Measurements from ENCODE around the gene CDH23.

The CDH23 gene

GRCh38 chr10:71442859-71443570, 46.3 kb downstream of the CDH23 start:
- no peak for DNase-seq

DNA sequence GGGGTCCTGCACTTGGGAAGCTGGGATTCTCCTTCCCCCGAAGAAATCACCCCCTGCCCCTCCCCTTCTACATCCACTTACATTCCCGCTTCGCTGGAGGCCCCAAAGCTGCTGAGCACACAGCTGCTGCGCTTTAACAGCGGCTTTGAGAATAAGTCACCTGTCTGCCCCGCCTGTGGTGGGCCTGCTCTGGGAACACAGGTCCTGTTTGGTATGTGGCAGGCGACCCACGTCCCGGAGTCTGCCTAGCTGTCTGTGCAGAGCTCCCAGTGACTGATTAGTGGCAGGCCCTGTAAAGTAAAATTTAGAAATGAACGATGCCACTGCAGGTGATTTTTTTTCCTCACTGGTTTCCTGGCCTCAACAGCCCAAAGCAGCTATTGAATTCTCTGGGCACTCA, 47.0 kb downstream of the CDH23 start:
- DNase-seq, result no peak

- no peak for DNase-seq
Measured at GRCh38 chr10:71444284-71445054, 47.7 kb downstream of the CDH23 start.

DNA sequence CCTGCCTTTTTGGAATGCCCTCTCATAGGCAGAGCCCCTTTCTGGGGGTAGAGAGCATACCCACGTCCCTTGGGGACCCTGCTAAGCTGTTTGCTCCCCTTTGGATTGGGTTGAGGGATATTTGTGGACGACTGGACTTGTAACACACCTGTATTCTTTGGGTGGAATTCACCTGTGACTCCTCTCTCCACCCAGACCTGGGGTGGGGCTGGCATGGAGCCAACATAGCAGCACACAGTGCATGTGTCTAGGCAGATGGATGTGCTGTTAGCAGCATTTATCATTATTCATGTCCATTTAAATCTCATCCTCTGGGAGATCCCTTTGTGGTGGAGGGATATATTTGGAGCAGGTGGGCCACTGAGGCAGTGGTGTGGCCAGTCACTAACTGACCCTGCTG, 51.0 kb downstream of the CDH23 start:
- no peak for DNase-seq

GRCh38 chr10:71448146-71448545, 51.4 kb downstream of the CDH23 start:
- DNase-seq, result no peak

GRCh38 chr10:71449026-71449425, 52.3 kb downstream of the CDH23 start:
- DNase-seq, result no peak

DNA sequence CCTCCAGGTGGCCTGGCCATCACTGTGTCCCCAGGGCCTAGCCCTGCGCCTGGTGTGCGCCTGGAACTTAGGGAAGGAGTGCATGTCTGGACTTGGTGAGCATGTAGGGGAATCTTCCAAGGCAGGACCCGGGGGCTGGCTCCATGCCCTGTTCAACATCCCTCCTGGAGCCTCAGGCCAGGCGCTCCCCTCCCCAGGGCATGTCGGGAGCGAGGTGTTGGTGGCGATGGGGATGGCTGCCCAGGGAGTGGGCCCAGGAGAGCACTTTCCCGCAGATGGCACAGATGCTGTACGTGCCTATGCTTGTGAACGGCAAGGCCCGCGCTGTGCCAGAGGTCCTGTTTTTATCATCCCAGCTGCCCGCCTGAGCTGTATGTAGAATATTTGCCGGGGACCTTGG, 55.0 kb downstream of the CDH23 start:
- DNase-seq, result no peak

DNA sequence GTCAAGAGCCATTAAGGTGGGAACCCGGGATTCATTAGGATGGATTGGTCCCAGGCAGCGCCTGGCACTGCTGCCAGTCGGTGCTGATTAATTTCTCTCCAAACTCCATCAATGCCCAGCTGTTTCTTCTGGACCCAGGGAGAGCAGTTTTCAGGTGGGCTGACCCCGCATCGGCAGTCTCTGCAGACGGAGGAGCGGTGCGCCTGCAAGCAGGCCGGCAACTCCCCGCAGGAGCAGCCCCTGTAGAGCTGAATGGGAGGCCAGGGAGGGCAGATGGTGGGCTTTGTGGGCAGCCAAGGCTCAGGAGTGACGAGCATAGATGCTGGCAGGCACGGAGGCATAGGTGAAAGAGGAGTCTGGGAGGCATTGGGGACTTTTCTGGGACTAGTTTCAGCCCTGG, 56.5 kb downstream of the CDH23 start:
- DNase-seq, result no peak

GRCh38 chr10:71454347-71454746, 57.6 kb downstream of the CDH23 start:
- DNase-seq, result no peak

GRCh38 chr10:71455035-71455434, 58.3 kb downstream of the CDH23 start:
- no peak for DNase-seq

DNA sequence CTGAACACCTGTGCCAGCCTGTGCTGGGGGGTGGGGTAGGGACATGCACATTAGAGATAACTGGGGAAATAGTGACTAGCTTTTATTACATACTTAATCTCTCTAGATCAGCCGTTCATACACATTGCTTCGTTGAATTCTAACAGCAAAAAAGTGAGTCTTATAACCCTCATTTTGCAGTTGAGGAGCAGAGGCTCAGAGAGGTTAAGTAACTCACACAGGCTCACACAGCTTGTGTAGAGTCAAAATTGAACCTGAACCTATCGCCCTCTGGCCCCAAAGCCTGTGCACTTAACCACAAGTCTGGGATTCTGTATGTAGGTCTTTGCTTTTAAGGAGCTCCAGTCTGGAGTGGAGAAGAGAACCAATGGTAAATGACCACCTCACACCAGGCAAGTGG, 59.9 kb downstream of the CDH23 start:
- no peak for DNase-seq

DNA sequence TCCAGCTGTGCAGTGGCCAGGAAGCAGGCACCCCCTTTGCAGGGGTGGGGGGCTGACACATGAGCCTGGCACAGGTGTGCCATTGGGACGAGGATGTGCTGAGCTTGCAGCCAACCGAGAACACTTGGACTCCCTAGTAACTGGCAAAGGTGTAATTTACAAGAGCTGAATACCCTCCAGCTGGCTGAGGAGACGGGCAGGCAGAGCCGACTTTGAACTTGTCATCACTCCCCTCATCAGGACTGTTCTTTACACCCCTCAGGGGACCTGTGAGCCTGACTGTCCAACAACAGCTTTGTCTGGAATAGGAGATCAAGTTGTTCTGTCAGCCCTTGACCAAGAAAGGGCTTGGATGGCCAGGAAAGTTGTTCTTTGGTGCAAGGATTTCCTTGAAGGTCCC, 61.2 kb downstream of the CDH23 start:
- no peak for DNase-seq

DNA sequence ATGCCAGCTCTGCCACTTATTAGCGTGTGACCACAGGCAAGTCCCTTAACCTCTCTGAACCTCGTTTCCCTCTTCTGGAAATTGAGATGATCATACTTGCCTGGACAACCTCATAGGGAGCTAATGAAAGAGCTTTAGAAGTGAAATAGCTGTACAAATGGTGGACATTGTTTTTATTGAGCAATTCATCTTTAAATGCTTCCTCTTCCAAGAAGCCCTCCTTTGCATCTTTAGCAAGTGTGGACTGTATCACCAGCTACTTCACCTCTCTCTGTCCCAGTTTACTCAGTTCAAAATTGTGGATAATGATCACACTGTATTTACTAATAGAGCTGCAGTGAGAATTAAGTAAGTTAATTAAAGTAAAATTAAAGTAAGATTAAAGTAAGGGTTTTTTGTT, 61.7 kb downstream of the CDH23 start:
- no peak for DNase-seq

DNA sequence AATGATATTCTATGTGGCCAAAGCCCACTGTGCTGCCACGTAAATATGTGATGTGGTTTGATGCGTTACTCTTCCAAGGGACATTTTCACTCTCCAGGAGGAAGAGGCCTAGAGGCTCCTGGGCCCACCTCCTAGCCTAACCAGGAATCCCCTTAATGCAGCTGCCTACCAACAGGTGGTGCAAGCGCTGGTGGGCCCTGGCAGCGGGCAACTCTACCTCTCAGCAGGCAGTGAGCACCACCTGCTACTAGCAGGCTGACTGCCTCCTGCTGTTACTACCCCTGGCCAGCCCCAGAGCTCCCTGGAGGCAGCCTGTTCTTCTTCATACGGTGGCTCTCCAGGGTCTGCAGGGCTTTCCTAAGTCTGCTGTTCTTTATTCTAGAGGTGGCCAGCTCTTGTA, 62.8 kb downstream of the CDH23 start:
- no peak for DNase-seq

DNA sequence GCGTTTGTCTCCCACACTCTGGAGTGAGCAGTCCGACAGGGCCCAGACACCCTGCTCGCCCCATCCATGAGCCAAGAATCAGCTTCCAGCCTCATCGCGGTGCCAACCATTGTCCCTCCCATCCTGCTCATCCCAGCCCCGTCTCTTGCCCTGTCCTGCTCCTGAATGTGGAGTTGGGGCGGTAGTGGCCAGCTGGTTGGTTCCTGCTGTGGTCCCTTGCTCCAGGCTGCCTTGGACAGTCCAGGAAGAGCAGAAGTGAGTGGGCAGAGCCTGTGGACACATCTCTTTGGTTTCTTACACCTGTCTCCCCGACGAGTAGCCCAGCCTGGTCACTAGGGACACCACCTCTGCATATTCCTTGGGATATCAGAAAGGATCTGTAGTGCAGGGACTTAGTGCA, 63.9 kb downstream of the CDH23 start:
- no peak for DNase-seq

DNA sequence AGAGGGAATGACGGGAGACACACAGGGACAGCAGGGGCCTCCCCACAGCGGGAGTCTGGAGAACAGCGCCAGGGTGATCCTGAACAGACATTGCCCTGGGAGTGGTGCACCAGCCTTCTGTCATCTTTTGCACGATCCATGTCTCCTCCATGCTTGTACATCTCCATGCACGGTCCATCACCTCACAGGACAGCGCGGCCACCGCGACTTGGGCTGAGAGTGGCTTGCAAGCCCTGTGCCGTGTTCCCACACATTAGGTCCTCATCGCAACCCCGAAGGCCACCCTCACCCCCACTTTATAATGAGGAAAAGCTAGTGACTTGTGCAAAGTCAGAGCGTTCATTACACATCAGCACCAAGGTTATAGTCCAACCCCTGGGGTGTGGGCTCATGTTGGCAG, 64.7 kb downstream of the CDH23 start:
- no peak for DNase-seq

DNA sequence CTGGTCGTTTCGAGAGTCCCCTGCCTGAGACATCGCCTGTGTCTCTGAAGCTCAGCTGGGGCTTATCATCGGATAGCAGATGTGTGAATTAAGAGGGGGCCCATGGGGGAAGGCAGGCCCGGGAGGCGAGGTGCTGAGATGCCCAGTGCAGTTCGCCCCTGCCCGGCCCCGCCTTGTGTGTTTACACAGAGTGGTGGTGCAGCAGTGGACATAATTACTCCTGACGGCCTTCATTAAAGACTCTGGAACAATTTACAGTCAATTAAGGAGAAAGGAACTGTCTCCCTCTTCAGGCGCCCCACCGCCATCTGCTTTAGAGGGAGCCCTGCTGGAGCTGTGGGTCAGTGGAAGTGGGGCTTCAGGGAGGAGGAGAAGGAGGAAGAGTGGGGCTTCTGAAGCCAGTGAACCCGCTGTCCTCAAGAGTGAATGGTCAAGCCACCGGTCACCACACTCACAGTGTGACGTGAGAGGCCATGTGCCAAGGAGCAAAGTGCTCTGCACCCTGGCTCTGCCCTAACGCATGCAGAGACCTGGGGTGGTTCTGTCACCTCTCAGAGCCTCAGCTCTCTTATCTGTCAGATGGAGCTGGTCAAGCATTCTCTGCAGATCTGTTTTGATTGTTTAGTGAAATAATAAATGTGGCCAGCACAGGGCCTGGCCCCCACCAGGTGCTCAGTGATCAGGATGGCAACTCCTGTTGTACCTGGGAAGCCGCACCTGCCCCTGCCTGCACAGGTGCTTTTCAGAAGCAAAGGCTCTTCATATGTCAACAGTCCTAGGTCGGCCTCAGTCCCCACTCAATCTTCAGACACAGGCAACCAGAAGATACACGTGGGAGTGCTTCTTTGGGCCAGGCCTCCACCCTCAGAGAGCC, 65.6 kb downstream of the CDH23 start:
- DNase-seq, result peak; percentile 73

DNA sequence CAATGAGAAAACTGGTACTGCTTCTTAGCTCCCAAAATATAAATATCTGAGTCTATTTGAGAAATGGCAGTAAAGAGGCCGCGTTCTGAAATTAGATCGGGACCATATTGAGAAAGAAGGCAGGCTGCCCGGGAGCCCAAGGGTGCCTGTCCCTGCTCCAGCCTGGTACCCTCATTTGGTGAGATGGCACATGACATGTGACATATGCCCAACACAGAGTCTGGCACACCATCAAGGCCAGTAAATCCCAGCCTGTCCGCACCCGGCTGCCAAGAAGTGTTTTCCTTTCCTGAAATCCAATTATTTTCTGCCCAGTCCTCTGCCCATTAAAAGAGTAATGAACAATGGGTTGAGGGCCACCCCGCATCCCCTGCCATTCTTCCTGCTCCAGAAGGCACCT, 66.4 kb downstream of the CDH23 start:
- DNase-seq, result no peak

- no peak for DNase-seq
Measured at GRCh38 chr10:71465551-71466252, 69.0 kb downstream of the CDH23 start.

GRCh38 chr10:71466330-71466729, 69.6 kb downstream of the CDH23 start:
- no peak for DNase-seq

DNA sequence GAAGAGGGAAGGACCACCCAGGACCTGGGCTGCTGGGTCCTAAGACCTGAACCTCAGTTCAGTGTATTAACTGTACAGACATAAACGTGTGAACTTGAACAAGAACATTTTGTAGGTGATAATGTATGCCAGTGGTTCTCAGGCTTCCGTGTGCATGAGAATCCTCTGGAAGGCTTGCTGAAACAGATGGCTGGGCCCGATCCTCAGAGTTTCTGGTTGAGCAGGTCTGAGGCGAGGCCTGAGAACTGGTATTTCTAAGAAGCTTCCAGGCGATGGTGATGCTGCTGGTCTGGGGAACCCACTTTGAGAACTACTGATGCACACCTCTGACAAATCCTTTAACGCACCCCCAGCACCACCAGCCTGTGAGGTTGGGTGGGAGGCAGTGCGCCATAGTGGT, 70.4 kb downstream of the CDH23 start:
- no peak for DNase-seq

GRCh38 chr10:71467569-71468362, 71.0 kb downstream of the CDH23 start:
- DNase-seq, result no peak
